NCI-H524 (cell line): ENCODE results near the gene RPGRIP1L.
A peak's percentile ranks its signal among the peaks of the same experiment; 100 is the strongest.

Experiments
- DNase-seq, 2 experiments: peaks; one replicate each; lab custom pipeline; 2025; lab: John Stamatoyannopoulos, UW

Gene RPGRIP1L

DNA sequence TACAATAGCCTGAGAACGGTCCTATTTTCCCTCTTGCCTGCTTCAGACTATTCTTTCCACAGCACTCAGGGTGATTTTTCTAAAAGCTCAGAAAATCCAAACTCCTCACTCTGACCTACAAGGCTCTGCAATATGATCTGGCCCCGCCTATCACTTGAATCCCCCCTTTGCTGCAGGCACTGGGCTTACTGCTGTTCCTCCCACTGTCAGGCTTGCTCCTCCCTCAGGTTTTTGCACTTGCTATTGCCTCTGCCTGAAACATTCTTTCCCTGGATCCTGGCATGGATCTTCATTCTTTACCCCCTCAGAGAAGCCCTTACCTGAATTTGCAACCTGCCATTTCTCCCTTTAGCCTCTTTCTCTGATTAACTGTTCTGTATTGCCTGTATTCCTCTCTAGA lies 52.3 kb downstream of the RPGRIP1L start:
- DNase-seq = no peak

DNA sequence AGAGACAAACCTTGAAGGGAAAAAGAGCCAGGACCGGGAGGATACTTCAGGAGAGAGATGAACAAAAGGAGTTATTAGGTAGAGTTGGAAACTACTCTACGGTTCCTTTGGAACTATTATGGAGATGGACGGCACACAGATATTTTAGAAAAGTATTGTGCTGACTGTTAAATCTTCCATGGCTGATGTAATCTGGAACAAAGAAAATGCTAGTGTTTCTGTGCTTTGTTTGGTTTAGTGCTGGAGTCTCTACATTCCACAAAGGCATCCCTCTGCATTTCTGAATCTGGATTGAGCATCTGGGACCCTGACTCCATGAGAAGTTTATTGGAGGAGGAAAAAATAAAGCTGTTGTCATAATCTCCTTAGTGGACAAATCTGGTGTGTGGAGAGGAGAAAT lies 57.2 kb downstream of the RPGRIP1L start:
- no peak for DNase-seq

DNA sequence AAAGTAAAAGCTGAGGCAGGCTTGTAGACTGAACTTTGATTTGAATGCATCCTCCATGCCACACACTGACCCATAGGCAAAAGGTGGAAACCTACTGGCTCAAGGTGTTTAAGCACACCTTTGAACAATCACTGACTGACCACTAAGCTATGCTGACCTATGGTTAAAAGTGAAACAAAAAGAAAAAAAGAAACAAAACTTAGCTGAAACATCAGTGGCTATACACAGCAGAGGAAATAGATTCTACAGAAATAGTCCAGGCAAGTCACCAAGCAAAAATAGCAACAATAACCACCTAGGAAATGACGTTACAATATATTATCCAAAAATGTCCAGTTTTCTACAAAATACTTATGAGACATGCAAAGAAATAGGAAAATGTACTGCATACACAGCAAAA lies 60.2 kb downstream of the RPGRIP1L start:
- no peak for DNase-seq

DNA sequence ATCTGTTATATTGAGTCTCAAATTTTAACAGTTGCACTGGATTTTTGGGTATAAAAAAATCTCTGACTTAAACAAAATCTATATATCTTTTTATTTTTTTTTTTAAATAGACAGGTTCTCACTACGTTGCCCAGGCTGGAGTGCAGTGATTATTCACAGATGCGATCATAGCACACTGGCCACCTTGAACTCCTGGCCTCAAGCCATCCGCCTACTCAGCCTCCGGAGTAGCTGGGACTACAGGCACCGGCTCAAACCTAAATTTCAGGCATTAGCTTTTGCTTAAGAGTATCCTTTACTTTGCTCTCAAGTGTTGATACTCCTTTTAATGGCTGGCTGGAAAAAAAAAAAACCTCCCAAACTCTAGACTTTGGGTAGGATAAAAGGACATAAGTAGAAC lies 61.6 kb downstream of the RPGRIP1L start:
- no peak for DNase-seq

DNA sequence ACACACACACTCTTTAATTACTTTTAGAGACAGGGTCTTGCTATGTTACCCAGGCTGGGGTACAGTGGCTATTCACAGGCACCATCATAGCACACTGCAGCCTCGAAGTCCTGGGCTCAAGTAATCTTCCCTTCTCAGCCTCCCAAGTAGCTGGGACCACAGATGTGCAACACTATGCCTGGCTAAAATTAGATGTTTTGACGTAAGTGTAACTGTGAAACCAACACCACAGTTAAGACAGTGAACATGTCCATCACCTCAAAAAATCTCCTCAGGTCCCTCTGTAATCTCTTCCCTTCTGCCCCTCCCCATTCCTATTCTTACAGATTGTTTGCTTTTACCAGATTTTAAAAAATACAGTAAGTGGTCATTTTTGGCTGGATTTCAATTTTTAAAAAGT lies 66.7 kb downstream of the RPGRIP1L start:
- no peak for DNase-seq

DNA sequence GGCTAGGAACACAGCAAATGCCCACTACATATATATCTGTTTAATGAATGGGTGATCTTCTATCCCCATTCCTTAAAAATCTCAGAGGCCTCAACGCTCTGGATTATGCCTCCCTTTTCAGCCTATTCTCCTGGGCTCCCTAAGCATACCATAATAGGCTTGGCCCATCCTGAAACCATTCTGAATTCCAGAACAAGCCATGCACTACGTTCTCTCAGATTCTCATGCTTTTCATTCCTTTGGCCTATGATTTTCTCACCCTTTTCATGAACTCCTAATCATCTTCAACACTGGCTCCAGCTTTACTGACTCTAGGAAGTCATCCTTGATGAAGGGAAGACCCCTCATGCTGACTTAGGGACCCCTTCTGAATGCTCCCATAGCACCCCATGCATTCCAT lies 71.1 kb downstream of the RPGRIP1L start:
- no peak for DNase-seq

DNA sequence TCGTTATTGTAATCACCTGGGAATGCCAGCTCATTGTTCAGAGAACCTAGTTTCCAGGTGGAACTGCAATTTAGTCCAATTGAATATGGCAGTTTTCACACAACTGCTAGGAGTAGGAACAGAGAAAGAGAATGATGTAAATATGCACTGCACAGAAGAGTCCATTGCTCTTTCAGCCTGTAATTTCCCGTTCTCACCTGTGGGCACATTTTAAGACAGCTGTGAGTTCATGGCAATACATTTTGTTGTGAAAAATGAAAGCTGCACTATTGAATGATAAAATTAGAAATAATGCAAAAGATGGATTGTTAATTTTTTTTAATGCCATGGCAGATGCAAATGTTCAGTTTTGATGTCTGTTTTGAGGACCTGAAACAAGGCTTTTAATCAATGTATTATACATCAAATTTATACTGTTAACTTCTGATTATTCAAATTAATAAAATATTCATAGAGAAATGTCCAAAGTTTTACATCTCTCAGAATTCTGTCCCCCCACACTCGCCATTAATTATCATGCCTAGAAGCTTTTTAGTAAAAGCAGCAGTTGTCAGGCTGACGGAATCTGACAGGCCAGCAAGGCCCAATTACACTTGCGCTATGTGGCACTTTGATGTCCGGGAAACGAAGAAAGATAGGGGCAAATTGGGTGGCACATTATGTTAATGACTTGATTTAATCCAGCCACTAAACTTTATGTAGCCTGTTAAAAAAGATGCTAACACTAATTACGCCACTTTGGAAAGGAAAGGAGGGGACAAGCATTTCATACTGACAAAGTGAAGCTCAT lies 72.2 kb downstream of the RPGRIP1L start:
- DNase-seq = no peak

DNA sequence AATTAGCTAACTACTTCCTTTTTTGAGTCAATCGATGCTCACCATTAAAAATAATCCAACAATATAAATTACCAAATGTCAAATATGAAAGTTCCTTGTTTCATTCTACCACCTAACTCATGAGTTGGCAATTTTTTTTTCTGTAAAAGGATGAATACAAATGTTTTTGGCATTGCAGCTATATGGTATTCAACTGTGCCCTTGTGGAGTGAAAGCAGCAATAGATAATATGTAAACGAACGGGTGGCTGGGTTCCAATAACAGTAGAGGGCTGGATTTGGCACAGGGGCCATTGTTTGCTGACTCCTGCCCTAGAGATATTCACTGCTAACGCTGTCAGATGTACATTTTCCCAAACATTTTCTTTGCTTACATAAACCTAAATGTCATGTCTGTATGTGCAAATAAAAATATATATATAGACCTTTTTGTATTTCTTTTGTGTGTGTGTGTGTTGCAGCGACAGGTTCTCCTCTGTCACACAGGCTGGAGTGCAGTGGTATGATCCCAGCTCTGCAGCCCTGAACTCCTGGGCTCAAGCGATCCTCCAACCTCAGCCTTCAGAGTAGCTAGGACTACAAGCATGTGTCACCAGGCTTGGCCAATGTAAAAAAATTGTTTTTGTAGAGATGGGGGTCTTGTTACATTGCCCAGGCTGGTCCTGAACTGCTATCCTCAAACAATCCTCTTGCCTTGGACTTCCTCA lies 73.9 kb downstream of the RPGRIP1L start:
- DNase-seq = no peak

DNA sequence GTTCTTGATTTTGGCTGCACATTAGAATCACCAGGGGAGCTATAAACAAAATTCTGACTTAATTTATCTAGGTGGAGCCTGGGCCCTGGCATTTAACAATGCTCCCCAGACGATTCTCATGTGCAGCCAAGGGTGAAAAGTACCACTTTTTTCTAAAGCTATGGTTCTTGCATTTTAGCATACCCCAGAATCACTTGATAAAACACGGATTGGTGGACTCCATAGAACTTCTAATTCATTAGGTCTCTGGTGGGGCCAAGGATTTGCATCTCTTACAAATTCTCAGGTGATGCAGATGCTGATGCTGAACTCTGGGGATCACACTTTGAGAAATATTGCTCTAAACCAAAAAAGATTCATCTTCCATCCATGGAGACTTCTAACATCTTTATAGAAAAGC lies 74.5 kb downstream of the RPGRIP1L start:
- no peak for DNase-seq

DNA sequence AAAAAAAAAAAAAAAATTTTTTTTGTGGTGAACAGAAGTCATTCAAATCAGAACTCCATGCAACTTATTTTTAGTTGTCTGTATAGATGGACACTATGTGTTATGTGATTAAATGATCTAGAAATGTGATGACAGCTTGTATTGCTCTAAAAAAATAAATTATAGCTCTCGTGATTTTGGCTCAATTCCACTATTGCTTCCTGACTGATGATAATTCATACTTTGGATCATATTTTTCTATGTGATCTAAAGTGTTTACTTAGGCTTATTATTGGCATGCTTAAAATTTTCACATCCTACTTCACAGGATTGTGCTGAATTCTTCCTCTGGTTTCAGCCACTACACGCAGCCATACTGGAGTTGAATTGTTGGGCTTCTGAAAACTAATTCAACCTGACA lies 76.8 kb downstream of the RPGRIP1L start:
- DNase-seq = no peak

DNA sequence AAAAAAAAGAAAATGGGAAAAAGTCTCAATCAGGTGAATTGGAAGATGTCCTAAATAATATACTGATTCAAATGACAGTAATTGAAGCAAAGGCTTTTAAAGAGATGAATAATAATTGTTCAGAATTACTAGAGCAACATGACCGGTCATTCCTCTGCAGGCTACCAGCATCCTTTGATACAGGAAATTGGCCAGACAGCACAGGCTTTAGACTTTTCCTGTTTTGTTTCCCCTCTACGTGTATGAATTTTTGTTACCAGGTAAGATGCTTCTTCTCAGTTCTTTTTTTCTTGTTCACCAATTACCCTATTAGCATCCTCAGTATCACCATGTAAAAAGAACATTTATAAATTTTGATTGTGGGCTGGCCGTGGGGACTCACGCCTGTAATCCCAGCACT lies 77.5 kb downstream of the RPGRIP1L start:
- no peak for DNase-seq

DNA sequence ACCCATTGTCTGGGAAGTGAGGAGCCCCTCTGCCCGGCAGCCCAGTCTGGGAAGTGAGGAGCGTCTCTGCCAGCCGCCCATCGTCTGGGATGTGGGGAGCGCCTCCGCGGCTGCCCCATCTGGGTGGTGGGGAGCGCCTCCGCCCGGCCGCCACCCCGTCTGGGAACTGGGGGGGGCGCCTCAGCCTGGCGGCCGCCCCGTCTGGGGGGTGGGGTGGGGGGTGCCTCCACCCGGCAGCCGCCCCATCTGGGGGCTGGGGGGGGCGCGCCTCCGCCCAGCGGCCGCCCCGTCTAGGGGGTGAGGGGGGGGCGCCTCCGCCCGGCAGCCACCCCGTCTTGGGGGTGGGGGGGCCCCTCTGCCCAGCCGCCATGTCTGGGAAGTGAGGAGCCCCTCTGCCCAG lies 78.4 kb downstream of the RPGRIP1L start:
- DNase-seq = no peak

DNA sequence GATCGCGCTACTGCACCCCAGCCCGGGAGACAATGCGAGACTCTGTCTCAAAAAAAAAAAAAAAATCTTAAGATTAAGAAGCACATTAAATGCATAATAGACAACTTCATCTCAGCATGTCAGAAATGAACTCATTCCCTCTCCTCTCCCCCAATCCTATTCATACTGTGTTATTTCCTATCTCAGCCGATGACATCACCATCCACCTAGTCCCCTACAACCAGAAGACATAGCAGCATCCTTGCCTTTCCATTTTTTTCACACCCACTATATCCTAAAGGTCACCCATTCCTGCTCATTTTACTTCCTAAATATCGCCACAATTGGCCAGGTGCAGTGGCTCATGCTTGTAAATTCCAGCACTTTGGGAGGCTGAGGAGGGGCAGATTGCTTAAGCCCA lies 81.3 kb downstream of the RPGRIP1L start:
- no peak for DNase-seq

DNA sequence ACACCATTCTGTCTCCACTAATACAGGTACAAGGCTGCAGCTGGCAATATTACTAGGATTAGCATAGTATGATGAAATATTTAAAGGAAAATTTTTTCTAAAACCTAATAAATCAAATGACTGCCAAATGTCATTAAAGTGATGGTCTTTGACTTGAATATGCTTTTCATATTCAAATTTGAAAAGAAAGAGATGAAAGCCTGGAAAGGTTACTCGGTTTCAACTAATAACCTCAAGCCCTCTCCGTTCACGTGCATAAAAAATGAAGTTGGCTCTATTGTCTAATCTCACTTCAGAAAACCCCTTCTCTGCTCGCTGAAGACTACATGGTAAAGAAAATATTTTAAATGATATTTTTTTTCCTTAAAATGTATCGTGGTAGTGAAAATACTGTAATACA lies 83.2 kb downstream of the RPGRIP1L start:
- no peak for DNase-seq

DNA sequence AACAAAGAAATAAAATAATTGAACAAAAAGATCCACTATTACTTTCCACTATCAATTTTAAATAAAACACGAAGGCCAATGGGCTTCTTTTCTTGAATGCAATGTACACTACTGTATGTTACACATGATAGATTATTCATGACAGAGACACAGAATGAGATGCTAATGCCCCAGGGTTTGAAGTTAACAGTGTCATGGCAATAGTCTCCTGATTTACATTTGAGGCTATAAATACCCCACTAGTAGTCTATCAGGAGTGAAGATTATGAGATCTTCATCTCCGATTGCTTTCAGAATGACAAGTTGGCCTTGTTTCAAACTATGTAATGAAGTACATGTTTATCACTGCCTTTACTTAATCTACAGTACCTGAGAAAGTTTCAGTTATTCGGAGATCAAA lies 84.4 kb downstream of the RPGRIP1L start:
- no peak for DNase-seq

DNA sequence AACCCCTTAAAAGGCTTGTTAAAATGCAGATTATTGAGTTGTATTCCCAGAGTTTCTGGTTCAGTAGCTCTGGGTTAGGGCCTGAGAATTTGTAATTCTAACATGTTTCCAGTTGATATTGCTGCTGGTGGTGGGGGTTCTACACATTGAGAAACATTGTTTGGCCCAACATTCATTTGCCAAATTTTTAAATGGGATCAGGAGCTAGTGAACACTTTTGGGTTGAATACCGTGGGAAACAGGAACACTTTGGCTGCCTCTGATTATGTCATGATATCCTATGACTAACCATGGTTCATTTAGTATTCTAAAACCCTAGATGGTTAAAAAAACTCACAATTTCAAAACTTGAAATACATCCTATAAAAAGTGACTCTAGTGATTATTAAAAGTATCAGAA lies 89.3 kb downstream of the RPGRIP1L start:
- DNase-seq = no peak

DNA sequence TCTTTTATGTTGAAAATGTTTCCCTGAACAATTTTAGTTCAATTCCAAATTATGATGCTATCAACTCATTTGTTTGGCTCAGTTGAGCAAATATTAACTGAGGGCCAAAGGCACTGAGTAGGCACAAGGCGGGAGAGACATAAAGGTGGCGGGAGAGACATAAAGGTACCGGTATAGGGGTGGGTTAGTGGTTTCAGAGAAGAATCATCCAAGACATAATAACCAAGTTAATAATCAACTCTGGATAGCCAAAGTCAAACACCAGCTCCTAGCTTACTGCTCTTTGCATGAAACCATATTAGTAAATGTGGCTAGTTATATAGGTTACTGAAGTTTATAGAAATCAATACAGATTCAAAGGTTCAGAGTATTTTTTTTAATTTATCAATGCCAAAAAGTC lies 91.7 kb downstream of the RPGRIP1L start:
- DNase-seq = no peak

DNA sequence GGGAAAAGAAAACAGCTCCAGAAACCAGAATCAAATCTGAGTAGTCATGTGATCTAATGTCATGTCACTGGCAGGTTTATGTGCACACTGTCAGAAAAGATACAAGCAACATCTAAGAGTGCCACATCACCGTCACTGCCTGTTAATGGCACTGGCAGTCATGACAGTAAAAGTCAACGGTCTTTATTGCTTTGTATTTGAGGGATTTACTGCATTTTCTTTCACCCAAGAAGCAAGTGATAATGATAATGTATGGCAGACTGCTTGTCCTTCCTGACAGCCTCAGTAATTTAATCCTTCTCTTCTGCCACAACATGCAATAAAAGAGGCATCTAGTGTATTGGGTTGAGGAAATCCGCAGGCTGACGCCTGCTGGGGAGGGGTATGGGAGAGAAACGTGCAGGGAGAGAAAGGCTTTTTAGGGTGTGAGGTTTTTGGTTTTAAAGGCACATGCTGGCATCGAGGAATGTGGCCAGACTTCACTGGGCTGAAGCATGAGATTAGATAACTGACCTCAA lies 92.4 kb downstream of the RPGRIP1L start:
- peak in 1 of 2 experiments; percentile 43 for DNase-seq

DNA sequence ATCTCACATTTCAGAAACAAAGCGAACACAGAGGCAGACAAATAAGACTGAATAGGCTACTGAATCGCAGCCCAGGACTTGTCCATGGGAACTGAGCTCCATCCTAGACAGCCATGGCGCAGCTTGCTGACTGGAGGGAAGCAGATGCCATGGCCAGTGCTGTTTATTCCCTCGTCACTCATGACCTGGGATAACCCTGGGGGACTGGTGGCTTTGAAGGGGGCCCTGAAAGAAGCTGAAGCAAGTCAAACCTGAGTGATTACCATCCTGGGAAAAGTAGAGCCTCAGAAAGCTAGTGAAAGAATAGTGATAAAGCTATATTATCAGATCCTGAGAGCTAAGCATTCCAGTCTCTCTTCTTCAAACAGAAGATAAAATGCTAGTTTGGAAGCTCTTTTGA lies 94.1 kb downstream of the RPGRIP1L start:
- DNase-seq = no peak

DNA sequence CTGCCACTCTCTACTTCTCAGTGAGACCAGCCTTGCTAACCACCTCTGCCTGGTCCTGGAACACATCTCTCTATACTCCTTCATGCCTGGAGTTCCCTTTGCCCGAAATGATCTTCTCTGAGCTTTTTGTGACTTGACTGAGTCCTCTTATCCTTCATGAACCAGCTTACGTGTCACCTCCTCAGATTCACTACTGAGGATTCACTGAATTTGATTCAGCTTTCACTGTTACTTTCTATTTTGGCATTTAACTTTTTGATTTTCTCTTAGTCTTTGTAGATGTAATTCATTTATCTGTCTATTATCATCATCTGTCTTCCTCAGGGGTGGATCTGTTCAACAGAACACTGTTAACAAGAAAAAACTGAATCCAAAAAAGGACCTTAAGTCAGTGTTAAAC lies 95.6 kb downstream of the RPGRIP1L start:
- no peak for DNase-seq

DNA sequence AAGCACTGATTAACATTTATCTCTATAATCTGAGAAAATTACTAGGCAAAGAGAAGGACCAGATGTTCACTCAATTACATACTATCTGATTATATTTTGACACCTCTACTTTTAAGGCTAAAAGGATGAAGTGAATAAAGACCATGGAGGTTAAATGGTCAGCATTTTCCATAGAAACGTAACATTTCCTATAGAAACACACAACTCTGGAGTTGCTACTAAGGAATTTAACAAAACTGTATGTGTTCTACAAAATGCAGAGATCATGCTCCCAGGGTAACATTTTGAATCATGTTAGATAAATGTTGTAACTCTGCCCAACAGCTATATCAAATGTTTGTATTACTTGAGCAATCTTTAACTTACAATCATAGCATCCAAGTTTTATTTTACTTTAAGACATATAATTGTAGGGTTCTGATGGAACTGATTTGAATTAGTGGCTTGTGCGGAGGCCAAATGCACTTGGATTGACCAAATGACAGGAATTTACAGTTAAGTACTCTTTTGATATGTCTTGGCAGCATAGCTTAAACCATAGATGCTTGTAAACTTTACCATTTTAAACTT lies 97.7 kb downstream of the RPGRIP1L start:
- peak; percentile 34 to 60 for DNase-seq

DNA sequence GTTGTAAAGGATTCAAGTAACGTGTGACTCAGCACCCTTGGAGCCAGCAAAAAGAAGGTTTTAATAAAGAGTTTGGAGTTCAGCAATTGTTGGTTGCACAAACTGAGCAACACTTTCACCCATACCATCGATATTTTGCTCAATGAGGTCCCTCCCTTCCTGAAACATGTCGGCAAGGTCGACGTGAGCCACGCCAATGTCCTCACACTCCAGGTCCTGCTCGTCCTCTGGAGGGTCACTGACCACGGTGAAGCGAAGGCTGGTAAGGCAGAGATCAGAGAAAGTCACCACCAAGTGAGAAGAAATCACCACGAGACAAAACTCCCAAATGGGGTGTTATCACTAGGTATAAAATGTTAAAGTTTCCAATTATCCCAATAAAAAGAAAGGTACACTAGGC lies 98.3 kb downstream of the RPGRIP1L start:
- no peak for DNase-seq

DNA sequence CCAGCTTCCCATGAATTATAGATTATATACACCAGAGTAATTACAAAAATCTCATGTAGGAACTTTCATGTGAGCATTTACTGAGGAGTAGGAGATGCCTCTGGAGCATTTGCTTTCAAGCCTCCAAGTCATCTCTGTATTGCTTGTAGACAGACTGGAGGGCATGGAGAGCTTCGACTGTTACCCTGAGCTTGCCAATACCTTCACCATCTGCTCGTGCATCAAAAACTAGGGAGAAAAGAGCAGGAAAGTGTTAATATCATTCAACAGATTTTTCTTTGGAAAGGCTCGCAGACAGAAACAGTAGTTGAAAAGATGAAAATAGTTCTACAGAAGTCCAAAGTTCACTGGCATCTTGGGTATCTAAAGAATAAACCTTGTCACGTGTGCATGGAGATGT lies 101.7 kb downstream of the RPGRIP1L start:
- DNase-seq = no peak
